ENCODE data around the gene GNAZ. TPM values are rescaled to one million over a fixed set of nuclear protein-coding genes. Genes with fewer than 3 reads are reported as not detected.

Gene GNAZ
- total RNA-seq, 2 donors from 2014 or later, result 2.6 to 2.8 TPM

- no peak for DNase-seq
- intact Hi-C loops (cut with DNase I), result no loop called here
- ATAC-seq, result no peak
These were observed 7.4 kb upstream of the GNAZ start for GRCh38 chr22:23062616-23063538.

GRCh38 chr22:23063539-23064380 lies 6.6 kb upstream of the GNAZ start:
- intact Hi-C loops (cut with DNase I), result no loop called here
- DNase-seq, result no peak
- ATAC-seq, result no peak

- intact Hi-C loops (cut with DNase I), result no loop called here
These were observed 5.8 kb upstream of the GNAZ start for GRCh38 chr22:23064381-23065068.

GRCh38 chr22:23065069-23065451 lies 5.3 kb upstream of the GNAZ start:
- no peak for DNase-seq
- no peak for ATAC-seq
- intact Hi-C loops (cut with DNase I), result no loop called here

More at GRCh38 chr22:23064381-23065068, 5.8 kb upstream of the GNAZ start:
- DNase-seq (no peak), ATAC-seq (no peak)

- intact Hi-C loops (cut with DNase I), result no loop called here
- no peak for DNase-seq
- no peak for ATAC-seq
These were observed 4.7 kb upstream of the GNAZ start for GRCh38 chr22:23065495-23066122.

- DNase-seq, result no peak
- ATAC-seq, result no peak
- intact Hi-C loops (cut with DNase I), result no loop called here
These were observed 3.9 kb upstream of the GNAZ start for GRCh38 chr22:23066200-23067022.

DNA sequence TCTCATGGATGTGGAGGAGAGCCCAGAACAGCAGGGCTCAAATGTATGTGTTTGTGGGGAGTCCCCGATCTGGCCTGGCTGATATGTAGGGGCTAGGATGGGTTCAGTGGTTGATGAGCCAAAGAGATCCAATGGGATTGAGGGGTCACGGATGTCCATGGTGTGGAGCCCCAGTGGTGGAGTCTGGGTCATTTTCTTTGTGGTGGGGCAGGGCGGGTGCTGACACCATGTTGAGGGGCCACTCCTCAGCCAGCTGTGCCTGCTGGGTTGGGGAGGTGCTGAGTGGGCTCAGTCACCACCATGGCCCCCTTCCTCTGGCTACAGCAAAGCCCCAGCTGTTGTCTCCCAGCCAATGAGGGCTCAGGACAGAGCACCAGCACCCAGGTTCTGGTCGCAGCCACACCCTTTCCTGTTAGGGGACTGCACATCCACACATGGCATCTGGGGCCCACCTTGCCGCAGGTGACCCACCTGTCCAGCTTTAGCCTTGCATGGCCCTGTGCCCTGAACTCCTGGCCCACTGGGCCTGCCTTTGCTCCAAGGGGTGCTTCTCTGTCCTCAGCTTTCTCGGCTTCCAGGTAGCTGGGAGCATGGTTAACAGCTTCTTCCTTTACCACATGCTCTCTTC lies 3.2 kb upstream of the GNAZ start:
- intact Hi-C loops (cut with DNase I), result no loop called here
- DNase-seq (no peak), ATAC-seq (no peak)

DNA sequence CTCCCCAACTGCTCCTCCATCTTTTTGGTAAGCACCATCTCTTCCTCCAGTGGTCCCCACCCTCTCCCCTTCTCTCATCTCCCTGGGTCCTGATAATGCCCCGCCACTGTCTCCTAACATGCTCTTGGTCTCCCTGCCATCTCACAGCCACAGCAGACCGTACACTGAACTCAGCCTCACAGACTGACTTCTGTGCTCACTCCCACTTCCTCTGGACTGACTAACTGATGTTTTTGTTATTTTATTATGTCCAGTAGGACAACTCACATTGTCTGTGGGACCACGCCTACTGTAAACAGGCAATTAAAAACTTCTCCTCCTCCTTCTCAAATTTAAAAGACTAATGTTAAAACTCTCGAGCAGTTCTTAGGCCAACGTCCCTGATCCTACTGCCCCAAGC lies 2.6 kb upstream of the GNAZ start:
- intact Hi-C loops (cut with DNase I), result no loop called here
- ATAC-seq (no peak), DNase-seq (no peak)

- intact Hi-C loops (cut with DNase I), result no loop called here
- ATAC-seq (no peak), DNase-seq (no peak)
These were observed 2.1 kb upstream of the GNAZ start for GRCh38 chr22:23068096-23068831.

GRCh38 chr22:23068832-23069385 lies 1.4 kb upstream of the GNAZ start:
- DNase-seq (no peak), ATAC-seq (no peak)
- intact Hi-C loops (cut with DNase I), result no loop called here

GRCh38 chr22:23069502-23070357 lies 589 bp upstream of the GNAZ start:
- ATAC-seq (peak; percentile 98 to 99), DNase-seq (peak; percentile 93)
- intact Hi-C loops (cut with DNase I), result no loop called here

DNA sequence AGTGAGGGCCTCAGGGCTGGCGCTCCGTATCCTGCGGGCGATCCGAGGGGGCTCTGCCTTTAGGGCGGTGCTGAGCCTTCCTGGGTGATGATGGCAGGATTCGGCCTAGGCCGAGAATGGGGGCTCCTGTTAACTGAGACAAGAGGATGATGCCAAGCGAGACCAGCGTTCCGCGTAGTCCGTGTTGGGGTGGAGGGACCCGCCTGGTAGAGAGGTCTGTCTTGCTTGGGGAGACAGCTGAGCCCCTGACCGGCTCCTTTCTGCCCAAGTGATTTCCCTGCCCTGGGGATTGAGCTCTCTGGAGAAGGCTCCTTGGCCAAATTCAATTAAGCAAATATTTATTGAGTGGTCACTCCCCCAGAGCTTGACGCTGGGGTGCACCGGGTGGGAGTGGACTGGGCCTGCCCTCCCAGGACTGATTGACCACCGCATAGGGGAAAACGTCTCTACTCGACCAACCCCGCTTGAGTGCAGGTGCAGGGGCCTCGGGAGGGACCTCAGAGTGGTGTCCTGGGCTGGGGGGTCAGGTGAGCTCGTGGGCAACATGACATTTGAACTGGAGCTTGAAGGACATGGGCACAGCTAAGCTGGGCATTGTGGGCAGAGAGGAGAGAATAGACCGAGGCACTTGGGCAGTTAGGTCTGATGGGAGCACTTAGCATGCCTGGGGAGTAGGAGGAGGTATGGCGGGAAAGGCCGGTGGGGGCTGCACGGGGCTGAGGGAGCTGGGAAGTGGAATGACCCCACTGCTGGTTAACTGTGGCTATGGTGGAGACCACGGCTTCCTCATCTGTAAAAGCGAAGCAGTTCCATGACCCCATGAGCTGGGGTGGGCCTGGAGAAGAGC lies 1.1 kb downstream of the GNAZ start:
- ATAC-seq (no peak), DNase-seq (no peak)
- intact Hi-C loops (cut with DNase I), result no loop called here

GRCh38 chr22:23072077-23072910 lies 2.0 kb downstream of the GNAZ start:
- ATAC-seq (no peak), DNase-seq (no peak)
- intact Hi-C loops (cut with DNase I), result no loop called here

DNA sequence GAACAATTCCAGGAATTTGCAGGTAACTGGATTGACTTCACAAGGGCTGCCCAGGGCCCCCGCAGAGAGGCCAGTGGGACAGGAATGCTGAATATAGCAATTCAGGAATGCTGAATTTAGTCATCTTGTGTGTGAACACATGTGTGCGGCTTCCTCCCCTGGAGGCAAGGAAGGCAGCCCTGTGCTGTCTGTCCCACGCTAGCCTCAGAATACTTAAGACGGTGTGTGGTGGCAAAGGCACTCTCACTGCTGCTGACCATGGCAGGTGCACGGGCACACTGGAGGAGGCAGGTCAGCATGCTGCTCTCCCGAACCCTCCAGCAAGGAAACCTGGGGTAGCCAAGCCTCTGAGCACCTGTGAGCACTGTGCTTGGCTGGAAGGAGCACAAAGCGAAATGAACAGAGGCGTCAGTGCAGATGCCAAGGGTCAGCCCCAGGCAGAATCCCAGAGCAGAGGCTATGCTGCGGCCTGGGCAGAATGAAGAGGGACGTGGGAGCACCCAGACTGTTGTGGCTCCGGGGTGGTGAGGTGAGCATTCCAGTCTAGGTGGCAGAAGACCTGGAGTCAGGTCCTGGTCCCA lies 2.7 kb downstream of the GNAZ start:
- ATAC-seq, result no peak
- DNase-seq, result peak; percentile 7
- intact Hi-C loops (cut with DNase I), result no loop called here

Data from left cardiac atrium (tissue), 4 donors.